IPS-20b (cell line): ENCODE measurements around the gene PHTF2.

ENCODE experiments used
- H3K27ac ChIP-seq: one replicate; pipeline ENCODE4 v1.5.1; 2013; ENCODE audit warnings: low read length
- H3K27me3 ChIP-seq: 2 replicates; pipeline ENCODE4 v1.6.1; 2013; ENCODE audit warnings: mild to moderate bottlenecking, low read length, inconsistent platforms; ENCODE audit not compliant: insufficient read depth
- H3K36me3 ChIP-seq: 2 replicates; pipeline ENCODE4 v1.6.1; 2013; ENCODE audit warnings: low read depth, mild to moderate bottlenecking, inconsistent platforms, low read length, moderate library complexity; ENCODE audit not compliant: insufficient read depth
- H3K4me1 ChIP-seq: 2 replicates; pipeline ENCODE4 v1.6.1; 2013; ENCODE audit warnings: mild to moderate bottlenecking, control low read depth, inconsistent platforms, low read length, moderate library complexity; ENCODE audit not compliant: insufficient read depth
- H3K4me3 ChIP-seq: 2 replicates; pipeline ENCODE4 v1.5.1; 2013; ENCODE audit warnings: mild to moderate bottlenecking, low read length, inconsistent platforms
- H3K9ac ChIP-seq: 2 replicates; pipeline ENCODE4 v1.6.1; 2013; ENCODE audit warnings: low read depth, mild to moderate bottlenecking, inconsistent platforms, low read length, moderate library complexity
- H3K9me3 ChIP-seq: 2 replicates; pipeline ENCODE4 v1.6.1; 2013; ENCODE audit warnings: mild to moderate bottlenecking, low read depth, low read length, inconsistent platforms; ENCODE audit not compliant: insufficient read depth

Gene PHTF2

DNA sequence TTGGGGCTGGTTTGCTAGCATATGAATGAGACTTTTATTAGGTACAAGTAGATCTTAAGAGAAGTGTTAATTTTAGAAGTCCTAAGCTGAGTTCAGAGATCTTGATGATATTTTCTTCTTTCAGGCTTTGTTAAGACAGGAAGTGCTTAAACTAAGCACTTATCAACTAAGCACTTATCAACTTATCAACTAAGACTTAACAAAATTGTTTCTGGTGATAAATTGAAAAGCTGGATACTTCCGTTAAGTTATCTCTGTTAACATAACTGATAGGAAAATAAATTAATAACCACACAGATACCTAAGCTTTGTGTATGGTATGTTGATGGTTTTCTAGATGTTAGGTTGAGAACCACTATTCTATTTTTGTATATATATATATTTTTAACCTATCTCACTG lies 113.7 kb downstream of the PHTF2 start:
- H3K9ac ChIP-seq = no peak overlapping the region
- no peaks in the 10 kb centered on the region for H3K27me3 ChIP-seq
- H3K4me3 ChIP-seq = no peak overlapping the region
- no peaks in the 10 kb centered on the region for H3K36me3 ChIP-seq
- no peak overlapping the region for H3K27ac ChIP-seq
- no peaks in the 10 kb centered on the region for H3K9me3 ChIP-seq
- no peaks in the 10 kb centered on the region for H3K4me1 ChIP-seq

DNA sequence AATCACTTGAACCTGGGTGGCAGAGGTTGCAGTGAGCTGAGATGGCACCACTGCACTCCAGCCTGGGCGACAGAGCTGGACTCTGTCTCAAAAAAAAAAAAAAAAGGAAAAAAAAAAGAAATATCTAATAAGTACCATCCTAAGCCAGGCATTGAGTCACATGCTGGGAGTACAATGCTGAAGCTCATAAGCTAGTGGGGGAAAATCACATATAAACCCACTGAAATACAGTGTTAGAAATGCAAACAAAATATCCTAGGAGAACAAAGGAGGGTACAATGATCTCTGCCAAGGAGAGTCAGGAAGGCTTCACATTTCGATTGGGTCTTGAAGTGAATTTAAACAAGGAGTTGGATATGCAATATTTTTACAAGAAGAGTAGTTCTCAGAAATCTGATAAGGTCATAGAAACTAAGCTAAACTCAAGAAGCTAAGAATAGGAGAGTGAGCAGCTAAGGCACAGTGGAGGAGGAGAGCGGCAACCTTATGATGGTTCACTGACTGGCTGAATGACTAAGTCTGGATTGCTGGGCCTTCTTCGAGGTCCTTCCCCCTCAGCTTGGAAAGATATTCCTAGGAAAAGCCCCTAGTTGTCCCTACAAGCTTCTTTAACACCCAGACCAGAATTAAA lies 115.5 kb downstream of the PHTF2 start:
- H3K27ac ChIP-seq = no peak overlapping the region
- no peaks in the 10 kb centered on the region for H3K9me3 ChIP-seq
- no peak overlapping the region for H3K4me3 ChIP-seq
- no peaks in the 10 kb centered on the region for H3K4me1 ChIP-seq
- no peaks in the 10 kb centered on the region for H3K36me3 ChIP-seq
- no peaks in the 10 kb centered on the region for H3K27me3 ChIP-seq
- H3K9ac ChIP-seq = no peak overlapping the region

DNA sequence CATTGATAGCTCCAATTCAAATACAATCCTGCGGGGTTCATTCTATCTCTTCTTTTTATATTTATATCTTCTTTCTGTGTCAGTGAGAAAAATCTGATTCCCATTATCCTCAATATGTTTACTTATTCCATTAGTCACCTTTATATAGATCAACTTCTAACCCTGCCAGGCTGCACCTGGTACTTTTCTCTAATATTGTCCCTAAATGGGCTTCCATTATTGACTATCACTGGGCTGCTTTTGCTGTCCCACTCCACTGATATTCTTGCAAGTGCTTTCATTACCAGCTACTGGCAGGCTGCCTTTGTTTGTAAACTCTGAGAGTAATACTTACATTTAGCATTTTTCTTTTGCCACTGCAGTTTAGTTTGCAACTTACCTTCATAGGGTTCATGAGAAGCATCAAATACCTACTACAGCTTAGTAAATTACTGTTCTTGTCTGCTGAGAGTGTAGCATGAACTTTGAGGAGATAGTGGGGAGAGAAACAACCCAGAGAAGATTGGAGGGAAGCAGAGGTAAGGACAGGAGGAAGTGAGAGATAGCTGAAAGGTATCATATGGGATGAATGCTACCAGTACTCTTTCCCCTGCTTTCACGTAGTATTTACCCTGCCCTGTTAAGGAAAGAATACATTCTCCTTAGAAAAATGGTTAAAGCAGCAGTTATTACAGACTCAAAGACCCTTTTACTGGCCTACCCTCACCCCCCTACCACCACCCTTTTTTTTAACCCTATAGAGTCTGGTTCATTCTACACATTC lies 119.1 kb downstream of the PHTF2 start:
- Histone ChIP-seq H3K4me3 (no peak overlapping the region), H3K27ac (no peak overlapping the region), H3K9ac (no peak overlapping the region)

DNA sequence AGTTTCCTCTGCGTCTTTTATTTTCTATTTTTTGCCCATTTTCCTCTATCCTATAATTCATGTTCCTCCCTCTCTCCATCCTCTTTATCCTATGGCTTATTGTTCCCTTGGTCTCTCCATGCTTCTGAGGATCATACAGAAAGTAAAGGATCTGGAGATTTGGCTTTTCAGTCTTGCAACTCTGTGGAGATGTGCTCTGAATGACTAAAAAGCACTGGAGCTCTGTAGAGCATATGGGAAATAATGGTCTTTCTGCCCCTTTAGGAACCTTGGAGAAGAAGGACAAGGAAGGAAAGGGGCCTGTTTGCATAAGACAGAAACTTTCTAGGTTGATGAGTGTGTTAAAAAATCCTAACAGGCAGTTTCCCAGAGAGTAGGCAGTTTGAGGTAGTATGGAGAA lies 120.1 kb downstream of the PHTF2 start:
- no peaks in the 10 kb centered on the region for H3K27me3 ChIP-seq

More for the DNA sequence above, 119.1 kb downstream of the PHTF2 start:
- H3K36me3 ChIP-seq = no peaks in the 10 kb centered on the region
- H3K4me1 ChIP-seq = no peaks in the 10 kb centered on the region
- H3K9me3 ChIP-seq = no peaks in the 10 kb centered on the region
- no peaks in the 10 kb centered on the region for H3K27me3 ChIP-seq

DNA sequence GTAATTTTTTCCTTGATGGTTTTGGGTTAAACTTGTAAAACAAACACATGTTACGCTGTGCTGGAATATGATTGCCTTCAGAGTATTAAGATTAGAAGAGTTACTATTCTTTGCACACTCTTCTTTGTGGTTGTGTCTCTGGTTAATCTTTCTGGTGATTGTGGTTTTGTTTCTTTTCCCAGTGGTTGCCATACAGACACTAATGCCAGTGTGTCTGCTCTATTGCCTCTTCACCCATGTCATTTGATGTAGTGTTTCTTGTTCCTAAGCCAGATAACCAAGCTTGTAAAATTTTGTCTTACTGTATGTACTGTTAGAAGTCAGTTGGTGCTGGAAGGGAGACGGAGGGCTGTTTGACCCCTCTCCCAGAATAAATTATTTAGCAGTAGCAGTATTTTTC lies 124.8 kb downstream of the PHTF2 start:
- Histone ChIP-seq H3K9ac (no peak overlapping the region), H3K27me3 (no peaks in the 10 kb centered on the region), H3K36me3 (peaks cover 9% of the 10 kb centered on the region; the same call in 1 of the 2 replicates), H3K27ac (no peak overlapping the region), H3K4me1 (no peaks in the 10 kb centered on the region), H3K4me3 (no peak overlapping the region), H3K9me3 (no peaks in the 10 kb centered on the region)

More for the DNA sequence above, 120.1 kb downstream of the PHTF2 start:
- Histone ChIP-seq H3K9me3 (no peaks in the 10 kb centered on the region), H3K4me1 (no peaks in the 10 kb centered on the region), H3K27ac (no peak overlapping the region), H3K36me3 (peaks cover 9% of the 10 kb centered on the region; the same call in 1 of the 2 replicates), H3K4me3 (no peak overlapping the region), H3K9ac (no peak overlapping the region)

DNA sequence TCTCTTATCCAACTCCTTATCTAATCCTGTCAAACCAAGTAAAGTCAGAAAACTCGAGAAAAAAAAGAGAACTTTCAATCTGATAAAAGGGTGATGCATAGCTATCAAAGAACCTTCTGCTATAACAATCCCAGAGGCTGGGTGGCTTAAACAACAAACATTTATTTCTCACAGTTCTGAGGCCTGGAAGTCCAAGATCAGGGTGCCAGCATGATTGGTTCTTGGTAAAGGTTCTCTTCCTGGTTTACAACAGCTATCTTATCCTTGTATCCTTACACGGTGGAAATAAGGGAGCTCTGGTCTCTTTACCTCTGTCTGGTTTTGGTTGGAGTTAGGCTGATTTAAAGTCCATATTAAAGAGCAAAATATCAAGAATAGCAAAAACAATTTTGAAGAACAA lies 131.9 kb downstream of the PHTF2 start:
- H3K4me3 ChIP-seq = no peak overlapping the region
- H3K36me3 ChIP-seq = no peaks in the 10 kb centered on the region
- no peaks in the 10 kb centered on the region for H3K27me3 ChIP-seq
- no peak overlapping the region for H3K27ac ChIP-seq
- 0 out of 2 replicates have a peak, but pooled peaks cover 6% of the 10 kb centered on the region for H3K4me1 ChIP-seq
- H3K9ac ChIP-seq = no peak overlapping the region
- H3K9me3 ChIP-seq = no peaks in the 10 kb centered on the region

DNA sequence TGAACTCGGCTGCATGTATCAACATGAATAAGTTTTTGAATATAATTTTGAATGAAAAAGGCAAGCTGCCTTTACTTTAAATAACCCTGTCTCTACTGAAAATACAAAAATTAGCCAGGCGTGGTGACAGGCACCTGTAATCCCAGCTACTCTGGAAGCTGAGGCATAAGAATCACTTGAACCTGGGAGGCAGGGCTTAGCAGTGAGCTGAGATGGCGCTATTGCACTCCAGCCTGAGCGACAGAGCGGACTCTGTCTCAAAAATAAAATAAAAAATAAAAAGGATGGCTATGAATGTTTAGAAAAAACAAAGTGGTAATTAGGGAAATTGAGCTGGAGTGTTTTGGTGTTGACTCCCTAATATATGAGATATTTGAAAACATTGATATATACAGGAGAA lies 133.3 kb downstream of the PHTF2 start:
- Histone ChIP-seq H3K36me3 (no peaks in the 10 kb centered on the region), H3K27ac (no peak overlapping the region), H3K4me1 (0 out of 2 replicates have a peak, but pooled peaks cover 6% of the 10 kb centered on the region), H3K9me3 (no peaks in the 10 kb centered on the region), H3K27me3 (no peaks in the 10 kb centered on the region), H3K4me3 (no peak overlapping the region), H3K9ac (no peak overlapping the region)

DNA sequence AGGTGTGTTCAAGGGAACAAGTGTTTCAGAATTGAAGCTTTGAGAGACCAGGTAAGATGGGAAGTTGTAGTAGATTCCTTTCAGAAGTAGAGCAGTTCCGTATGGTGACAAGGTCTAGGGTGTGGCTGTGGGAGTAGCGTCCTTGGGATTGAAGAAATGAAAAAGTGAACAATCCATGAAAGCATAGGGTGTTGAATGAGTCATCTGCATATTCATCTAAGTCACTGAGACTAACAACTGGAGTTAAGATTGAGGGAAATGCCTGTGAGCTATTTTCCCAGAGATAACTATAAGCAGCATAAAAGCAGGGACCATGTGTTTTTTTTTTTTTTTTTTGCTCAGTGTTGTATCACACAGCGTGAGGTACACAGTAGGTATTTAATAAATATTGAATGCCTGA lies 134.8 kb downstream of the PHTF2 start:
- Histone ChIP-seq H3K27me3 (no peaks in the 10 kb centered on the region), H3K4me1 (0 out of 2 replicates have a peak, but pooled peaks cover 6% of the 10 kb centered on the region), H3K36me3 (no peaks in the 10 kb centered on the region), H3K4me3 (no peak overlapping the region), H3K9me3 (no peaks in the 10 kb centered on the region), H3K9ac (no peak overlapping the region), H3K27ac (no peak overlapping the region)

DNA sequence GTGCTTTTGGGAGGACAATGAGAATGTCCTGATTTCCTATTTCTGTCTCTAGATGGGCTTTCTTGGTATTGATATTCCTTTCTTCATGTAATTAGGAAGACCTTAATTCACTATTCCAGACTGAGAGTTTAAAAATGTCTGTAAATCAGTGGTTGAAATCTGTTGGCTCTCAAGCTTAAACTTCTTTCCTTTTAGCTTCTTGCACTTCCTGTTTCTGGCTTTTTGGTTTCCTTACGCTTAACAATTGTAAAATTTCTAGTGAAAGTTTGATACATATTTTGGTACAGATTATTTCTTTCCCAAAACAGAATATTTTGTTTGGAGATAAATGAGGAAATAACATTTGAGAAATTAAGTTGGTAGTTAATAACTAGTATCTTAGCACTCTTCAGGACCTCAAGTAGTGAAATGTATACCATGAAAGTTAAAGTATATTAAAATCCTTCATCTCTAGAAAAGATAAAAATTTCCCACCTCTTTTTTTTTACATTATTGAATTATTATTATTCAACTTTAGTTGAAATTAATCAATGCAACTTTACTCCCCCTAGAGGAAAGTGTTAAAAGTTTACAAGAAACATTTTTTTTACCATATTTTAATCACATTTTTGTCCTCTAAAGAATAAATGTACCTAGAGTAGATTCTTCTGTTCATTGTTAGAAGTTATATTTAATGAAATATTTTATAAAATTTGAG lies 137.2 kb downstream of the PHTF2 start:
- Histone ChIP-seq H3K36me3 (no peaks in the 10 kb centered on the region), H3K9ac (no peak overlapping the region), H3K27ac (no peak overlapping the region), H3K27me3 (no peaks in the 10 kb centered on the region), H3K4me3 (no peak overlapping the region), H3K4me1 (0 out of 2 replicates have a peak, but pooled peaks cover 6% of the 10 kb centered on the region), H3K9me3 (no peaks in the 10 kb centered on the region)

DNA sequence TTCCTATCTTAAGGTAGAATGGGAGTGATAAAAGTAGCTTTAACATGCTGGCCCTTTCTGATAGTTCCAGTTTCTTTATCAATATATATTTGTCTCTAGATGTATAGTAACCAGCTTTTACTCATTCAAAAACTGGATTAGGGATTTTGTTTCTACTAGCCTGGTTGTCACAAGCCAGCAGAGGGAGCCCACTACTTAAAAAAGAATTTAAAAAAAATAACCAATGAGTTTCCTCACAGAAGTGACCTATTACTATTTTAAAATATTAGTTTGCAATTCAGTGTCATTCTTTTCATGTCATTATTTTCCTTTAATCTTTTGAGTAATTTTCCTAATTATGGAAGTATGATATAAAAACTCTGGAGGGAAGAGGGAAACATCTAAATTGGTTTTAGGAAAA lies 142.1 kb downstream of the PHTF2 start:
- Histone ChIP-seq H3K36me3 (no peaks in the 10 kb centered on the region), H3K4me3 (no peak overlapping the region), H3K4me1 (no peaks in the 10 kb centered on the region), H3K27ac (no peak overlapping the region), H3K9me3 (no peaks in the 10 kb centered on the region), H3K9ac (no peak overlapping the region), H3K27me3 (no peaks in the 10 kb centered on the region)

DNA sequence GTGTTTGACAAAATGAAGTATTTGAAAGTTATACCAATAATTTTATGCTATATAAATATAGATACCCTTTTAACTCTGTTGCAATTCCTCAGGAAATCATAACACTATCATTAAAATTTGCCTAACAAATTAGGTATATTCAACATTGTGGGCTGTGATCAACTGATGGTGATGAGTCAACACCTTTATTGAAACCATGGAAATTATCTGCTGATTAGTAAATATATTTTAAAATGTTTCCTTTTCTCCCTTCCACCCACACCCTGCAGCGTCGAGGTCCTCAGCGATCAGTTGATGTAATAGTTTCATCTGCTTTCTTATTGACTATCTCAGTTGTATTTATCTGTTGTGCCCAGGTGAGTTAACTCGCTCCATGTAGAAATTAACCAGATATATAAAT lies 143.9 kb downstream of the PHTF2 start:
- Histone ChIP-seq H3K27me3 (no peaks in the 10 kb centered on the region), H3K4me3 (no peak overlapping the region), H3K9me3 (no peaks in the 10 kb centered on the region), H3K36me3 (no peaks in the 10 kb centered on the region), H3K27ac (no peak overlapping the region), H3K9ac (no peak overlapping the region), H3K4me1 (no peaks in the 10 kb centered on the region)
